Osteocyte (in vitro differentiated cells): Measurements from ENCODE around the gene OR2AT4. TPM values are rescaled to one million over a fixed set of nuclear protein-coding genes. Genes with fewer than 3 reads are reported as not detected.
"Not testable (repeated sequence)": the region's sequence is repeated elsewhere in the genome, so short reads cannot be mapped to it uniquely, and the experiment has no call there.

Experiments used
- DNase-seq: peaks from one replicate; pipeline ENCODE4 v3.0.0; 2021; ENCODE audit warnings: mixed read lengths; ENCODE audit not compliant: unreplicated experiment; ENCODE audit errors: extremely low spot score
- H3K27ac Mint-ChIP-seq: one replicate; pipeline ENCODE4 v1.8.0; 2021; ENCODE audit warnings: mild to moderate bottlenecking, mixed read lengths; ENCODE audit not compliant: unreplicated experiment
- H3K27me3 Mint-ChIP-seq: one replicate; pipeline ENCODE4 v1.8.0; 2021; ENCODE audit warnings: mixed read lengths; ENCODE audit not compliant: unreplicated experiment
- H3K36me3 Mint-ChIP-seq: one replicate; pipeline ENCODE4 v1.8.0; 2021; ENCODE audit warnings: mixed read lengths; ENCODE audit not compliant: unreplicated experiment
- H3K4me1 Mint-ChIP-seq: one replicate; pipeline ENCODE4 v1.8.0; 2021; ENCODE audit warnings: mixed read lengths; ENCODE audit not compliant: unreplicated experiment
- H3K4me3 Mint-ChIP-seq: one replicate; pipeline ENCODE4 v1.8.0; 2021; ENCODE audit warnings: mild to moderate bottlenecking, moderate library complexity, mixed read lengths; ENCODE audit not compliant: unreplicated experiment
- H3K9me3 Mint-ChIP-seq: one replicate; pipeline ENCODE4 v1.8.0; 2021; ENCODE audit warnings: mixed read lengths; ENCODE audit not compliant: unreplicated experiment
- CTCF ChIP-seq: fragments of 200-600 bp; sonication (generic); IDR thresholded peaks from 2 replicates; pipeline ENCODE4 v1.5.0; 2021; ENCODE audit warnings: antibody characterized with exemption, mild to moderate bottlenecking, moderate library complexity
- total RNA-seq: library from RNA; stranded (reverse); gene quantifications from 2 replicates; pipeline ENCODE4 v1.2.1, GENCODE V29; 2021

Gene OR2AT4
- total RNA-seq, 1 donor from 2014 or later: not detected

GRCh38 chr11:75047191-75047590, 49.5 kb downstream of the OR2AT4 start:
- H3K9me3 Mint-ChIP-seq: peaks cover 5% of the 10 kb centered on the region
- no peak overlapping the region for H3K4me3 Mint-ChIP-seq
- DNase-seq: peak; percentile 8
- H3K4me1 Mint-ChIP-seq: peaks cover 7% of the 10 kb centered on the region
- no peak for TF ChIP-seq CTCF
- no peaks in the 10 kb centered on the region for H3K36me3 Mint-ChIP-seq
- H3K27ac Mint-ChIP-seq: no peak overlapping the region
- peaks cover 15% of the 10 kb centered on the region for H3K27me3 Mint-ChIP-seq

- DNase-seq: peak; percentile 34
- peaks cover 19% of the 10 kb centered on the region for H3K27me3 Mint-ChIP-seq
- H3K9me3 Mint-ChIP-seq, H3K4me1 Mint-ChIP-seq, H3K36me3 Mint-ChIP-seq, H3K4me3 Mint-ChIP-seq, H3K27ac Mint-ChIP-seq: not testable (repeated sequence)
Measured at GRCh38 chr11:75046668-75047067, 50.0 kb downstream of the OR2AT4 start.

DNA sequence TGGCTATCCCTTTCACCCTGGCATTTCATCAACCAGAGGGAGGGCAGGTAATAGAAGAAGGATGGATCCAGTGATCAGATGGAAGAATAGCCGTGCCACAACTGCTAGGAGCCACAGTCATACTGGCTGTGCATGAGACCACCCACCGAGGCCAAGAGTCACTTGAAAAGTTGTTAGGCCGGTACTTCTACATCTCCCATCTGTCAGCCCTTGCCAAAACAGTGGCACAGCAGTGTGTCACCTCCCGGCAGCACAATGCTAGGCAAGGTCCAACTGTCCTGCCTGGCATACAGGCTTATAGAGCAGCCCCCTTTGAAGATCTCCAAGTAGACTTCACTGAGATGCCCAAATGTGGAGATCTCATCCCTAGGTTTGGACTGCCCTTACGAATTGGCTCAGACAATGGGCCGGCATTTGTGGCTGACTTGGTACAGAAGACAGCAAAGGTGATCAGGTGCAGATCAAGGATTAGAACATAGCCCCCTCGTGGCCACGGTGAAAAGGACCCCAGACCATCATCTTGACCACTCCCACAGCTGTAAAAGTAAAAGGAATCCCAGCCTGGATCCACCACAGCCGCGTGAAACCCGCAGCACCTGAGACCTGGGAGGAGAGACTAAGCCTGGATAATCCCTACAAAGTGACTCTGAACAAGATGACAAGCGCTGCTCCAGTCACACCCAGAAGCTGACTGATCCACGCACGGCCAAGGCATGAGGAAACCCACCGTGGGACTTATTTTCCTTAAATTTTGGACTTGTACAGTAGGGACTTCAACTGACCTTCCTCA, 52.1 kb downstream of the OR2AT4 start:
- H3K27me3 Mint-ChIP-seq: peaks cover 27% of the 10 kb centered on the region
- DNase-seq: peak; percentile 60
- H3K36me3 Mint-ChIP-seq, H3K27ac Mint-ChIP-seq, H3K4me1 Mint-ChIP-seq, H3K9me3 Mint-ChIP-seq, H3K4me3 Mint-ChIP-seq: not testable (repeated sequence)

GRCh38 chr11:75041821-75042220, 54.9 kb downstream of the OR2AT4 start:
- not testable (repeated sequence) for H3K27ac Mint-ChIP-seq, H3K4me1 Mint-ChIP-seq, H3K36me3 Mint-ChIP-seq, H3K9me3 Mint-ChIP-seq, DNase-seq, H3K4me3 Mint-ChIP-seq
- peaks cover 27% of the 10 kb centered on the region for H3K27me3 Mint-ChIP-seq

DNA sequence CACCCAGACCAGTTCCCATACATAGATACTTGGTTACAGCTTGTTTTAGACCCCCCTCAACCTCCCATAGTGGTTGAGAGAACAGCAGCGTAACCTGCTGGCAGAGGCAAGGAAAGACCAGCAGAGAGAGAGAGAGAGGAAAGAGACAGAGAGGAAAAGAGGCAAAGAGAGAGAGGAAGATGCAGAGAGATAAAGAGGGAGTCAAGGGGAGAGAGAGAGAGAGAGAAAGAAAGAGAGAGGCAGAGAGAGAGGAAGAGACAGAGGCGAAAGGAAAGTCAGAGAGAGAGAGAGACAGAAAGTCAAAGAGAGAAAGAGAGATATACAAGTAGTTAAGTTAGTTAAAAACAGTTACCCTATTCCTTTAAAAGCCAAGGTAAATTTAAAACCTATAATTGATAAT, 55.4 kb downstream of the OR2AT4 start:
- Mint-ChIP-seq H3K36me3 (no peaks in the 10 kb centered on the region), H3K9me3 (no peaks in the 10 kb centered on the region), H3K27me3 (peaks cover 27% of the 10 kb centered on the region), H3K27ac (no peak overlapping the region), H3K4me1 (no peaks in the 10 kb centered on the region), H3K4me3 (no peak overlapping the region)
- DNase-seq: peak; percentile 7
- no peak for TF ChIP-seq CTCF

DNA sequence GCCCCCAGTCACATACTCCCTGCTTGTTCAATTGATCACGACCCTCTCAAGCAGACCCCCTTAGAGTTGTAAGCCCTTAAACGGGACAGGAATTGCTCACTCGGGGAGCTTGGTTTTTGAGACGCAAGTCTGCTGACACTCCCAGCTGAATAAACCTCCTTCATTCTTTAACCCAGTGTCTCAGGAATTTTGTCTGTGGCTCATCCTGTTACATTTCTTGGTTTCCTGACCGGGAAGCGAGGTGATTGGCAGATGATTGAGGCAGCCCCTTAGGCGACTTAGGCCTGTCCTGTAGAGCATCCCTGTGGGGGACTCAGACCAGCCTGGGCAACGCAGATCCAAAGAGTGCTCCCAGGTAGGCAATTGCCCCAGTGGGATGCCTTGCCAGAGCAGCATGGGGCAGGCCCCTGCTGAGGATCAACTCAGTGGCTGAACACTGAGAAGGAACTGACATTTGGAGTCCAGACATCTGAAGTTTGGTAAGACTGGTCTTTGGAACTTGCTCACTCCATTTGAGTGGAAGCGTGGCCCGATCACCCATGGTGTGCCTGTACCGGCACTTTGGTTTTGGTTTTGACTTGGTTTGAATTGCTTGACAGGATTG, 56.4 kb downstream of the OR2AT4 start:
- H3K27ac Mint-ChIP-seq: no peak overlapping the region

More for the DNA sequence above, 56.4 kb downstream of the OR2AT4 start:
- no peak for TF ChIP-seq CTCF
- no peaks in the 10 kb centered on the region for H3K4me1 Mint-ChIP-seq
- no peaks in the 10 kb centered on the region for H3K36me3 Mint-ChIP-seq
- DNase-seq: peak; percentile 59
- H3K4me3 Mint-ChIP-seq: no peak overlapping the region
- H3K27me3 Mint-ChIP-seq: peaks cover 27% of the 10 kb centered on the region
- no peaks in the 10 kb centered on the region for H3K9me3 Mint-ChIP-seq
